ENCODE measurements around the gene BRD4. TPM values are rescaled to one million over a fixed set of nuclear protein-coding genes. Genes with fewer than 3 reads are reported as not detected.

Gene BRD4
- total and polyA plus RNA-seq, 2 donors (not counting 3 experiments of a cell fraction or from before 2014, with no cell fraction given): 14.9 to 125 TPM

DNA sequence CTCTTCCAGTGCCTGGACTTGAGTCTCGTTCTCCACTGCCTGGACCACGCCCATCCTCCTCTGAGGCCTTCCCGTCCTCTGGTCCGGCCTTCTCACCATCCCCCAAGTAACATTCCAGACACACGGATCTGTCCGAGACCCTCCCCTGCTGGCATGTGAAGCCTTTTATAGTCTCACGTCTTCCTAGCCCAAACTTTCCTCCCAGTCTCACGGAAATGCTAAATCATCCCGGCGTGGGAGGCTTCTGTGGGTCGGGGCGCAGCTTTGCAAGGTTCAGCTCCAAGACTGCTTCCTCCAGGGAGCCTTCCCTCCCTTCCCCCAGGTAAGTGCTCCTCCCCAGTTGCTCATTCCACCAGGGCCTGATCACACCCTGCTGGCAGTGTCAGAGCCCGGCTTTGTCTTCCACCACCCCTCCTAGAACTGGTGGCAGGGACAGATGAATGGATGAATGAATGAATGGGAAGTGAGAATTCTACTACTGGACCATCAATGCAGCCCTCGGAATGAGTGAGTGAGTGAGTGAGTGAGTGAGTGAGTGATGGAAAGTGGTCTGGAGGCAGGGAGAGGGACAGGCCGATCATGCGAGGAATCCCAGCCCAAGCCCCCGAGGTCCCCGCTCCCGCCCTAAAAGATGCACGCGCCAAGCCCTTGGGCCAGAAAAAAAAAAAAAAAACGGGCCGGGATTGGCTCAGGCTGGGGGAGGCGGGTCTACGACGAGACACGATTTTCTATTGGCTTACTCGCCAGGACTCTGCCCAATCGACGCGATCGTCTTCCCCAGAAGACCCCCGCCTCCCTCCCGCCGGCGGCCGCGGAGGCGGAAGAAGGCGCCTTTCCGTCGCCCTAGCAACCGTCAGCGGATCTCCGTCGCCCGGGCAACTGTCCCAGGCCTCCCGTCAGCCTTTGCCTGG lies 109.3 kb downstream of the BRD4 start:
- intact Hi-C loops (cut with micrococcal nuclease) (loop anchor here (1.0 to 2.0 kb wide), 2 partner anchors 28 to 46 kb away; no protein-coding TSS in a partner anchor), dilution Hi-C loops (cut with MboI; ENCODE audit: extremely low pct_ligation_motif_present, low sequenced_read_pairs) (no loop called here)
- Histone ChIP-seq H3K4me3 (replicated peaks in 1 of 3; ENCODE audit: insufficient read depth in 1 of 3, low read depth in 1 of 3, low read length in 3 of 3) (peak overlapping the region; percentile 43 to 52 (median 44)), H2AFZ (ENCODE audit: low read depth, low read length) (peak overlapping the region; percentile 96), H3K4me2 (ENCODE audit: insufficient read depth, low read length) (peak overlapping the region; percentile 71), H3K9me3 (replicated peaks; ENCODE audit: control insufficient read depth, insufficient read depth, low read length) (no peaks in the 10 kb centered on the region), H3K9ac (replicated peaks; ENCODE audit: extremely low read depth, insufficient read depth, low read length) (peak overlapping the region; percentile 28), H3K9me1 (replicated peaks; ENCODE audit: control insufficient read depth, extremely low read depth, insufficient read depth, low read length) (no peaks in the 10 kb centered on the region), H3K27me3 (ENCODE audit: control insufficient read depth in 2 of 2, insufficient read depth in 2 of 2, low read length in 2 of 2) (no peaks in the 10 kb centered on the region), H3K36me3 (ENCODE audit: control insufficient read depth in 2 of 2, extremely low read depth in 1 of 2, insufficient read depth in 2 of 2, low read length in 2 of 2) (no peaks in the 10 kb centered on the region), H3K4me1 (ENCODE audit: control insufficient read depth, extremely low read depth, insufficient read depth, low read length) (peaks cover 9% of the 10 kb centered on the region), H4K20me1 (replicated peaks; ENCODE audit: control insufficient read depth, extremely low read depth, insufficient read depth, low read length) (no peaks in the 10 kb centered on the region), H3K27ac (ENCODE audit: insufficient read depth, low read depth, low read length) (no peak overlapping the region), H3K79me2 (ENCODE audit: control insufficient read depth, insufficient read depth, low read length) (no peaks in the 10 kb centered on the region)
- POLR2A ChIA-PET: no interaction called here
- no TSS peak for BruUV-seq (replicated peaks)
- peak; percentile 93 for DNase-seq (ENCODE audit: low read depth, low spot score)
- FAIRE-seq: peak; percentile 96
- CTCF ChIA-PET: interaction anchor here (0.9 to 1.7 kb wide), 2 partner anchors 11 to 27 kb away, joined by 3 to 4 read pairs; no protein-coding TSS in a partner anchor
- TF ChIP-seq POLR2AphosphoS5 (IDR thresholded peaks at IDR 0.05; ENCODE audit: insufficient read depth, low read depth, low read length) (peak; percentile 26), MYC (IDR thresholded peaks at IDR 0.05; ENCODE audit: low read depth, low read length) (no peak), POLR2A (IDR thresholded peaks at IDR 0.05; ENCODE audit: low read depth, low read length) (no peak)

DNA sequence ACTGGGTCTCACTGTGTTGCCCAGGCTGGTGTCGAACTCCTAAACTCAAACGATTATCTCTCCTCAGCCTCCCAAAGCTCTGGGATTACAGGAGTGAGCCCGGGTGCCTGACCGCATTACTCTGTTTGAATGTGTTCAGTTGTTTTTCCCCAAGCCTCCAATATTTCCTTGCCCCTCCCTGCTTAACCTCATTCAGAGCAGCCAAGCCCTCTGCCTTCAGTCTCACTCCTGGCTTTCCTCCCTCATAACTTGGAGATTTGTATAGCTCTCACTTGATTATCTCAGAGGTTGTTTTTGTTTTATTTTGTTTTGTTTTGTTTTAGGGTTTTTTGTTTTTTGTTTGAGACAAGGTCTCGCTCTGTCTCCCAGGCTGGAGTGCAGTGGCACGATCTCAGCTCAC lies 111.5 kb downstream of the BRD4 start:
- FAIRE-seq (no peak), DNase-seq (ENCODE audit: low read depth, low spot score) (no peak)
- H3K9ac ChIP-seq (replicated peaks; ENCODE audit: extremely low read depth, insufficient read depth, low read length): no peak overlapping the region
- TF ChIP-seq MYC (IDR thresholded peaks at IDR 0.05; ENCODE audit: low read depth, low read length) (no peak), POLR2AphosphoS5 (IDR thresholded peaks at IDR 0.05; ENCODE audit: insufficient read depth, low read depth, low read length) (no peak), JUN (IDR thresholded peaks at IDR 0.05; ENCODE audit: borderline replicate concordance, insufficient read depth, insufficient read length, low read depth) (no peak), EZH2 (IDR thresholded peaks at IDR 0.05; ENCODE audit: borderline replicate concordance, low read depth, low read length, severe bottlenecking) (no peak), GATA2 (IDR thresholded peaks at IDR 0.05; ENCODE audit: insufficient read depth, insufficient read length, low read depth, low read length) (no peak), FOS (IDR thresholded peaks at IDR 0.05; ENCODE audit: borderline replicate concordance, insufficient read depth, low read length) (no peak), POLR2A (IDR thresholded peaks at IDR 0.05; ENCODE audit: low read depth, low read length) (no peak)
- TF ChIP-seq, protein P1, sequence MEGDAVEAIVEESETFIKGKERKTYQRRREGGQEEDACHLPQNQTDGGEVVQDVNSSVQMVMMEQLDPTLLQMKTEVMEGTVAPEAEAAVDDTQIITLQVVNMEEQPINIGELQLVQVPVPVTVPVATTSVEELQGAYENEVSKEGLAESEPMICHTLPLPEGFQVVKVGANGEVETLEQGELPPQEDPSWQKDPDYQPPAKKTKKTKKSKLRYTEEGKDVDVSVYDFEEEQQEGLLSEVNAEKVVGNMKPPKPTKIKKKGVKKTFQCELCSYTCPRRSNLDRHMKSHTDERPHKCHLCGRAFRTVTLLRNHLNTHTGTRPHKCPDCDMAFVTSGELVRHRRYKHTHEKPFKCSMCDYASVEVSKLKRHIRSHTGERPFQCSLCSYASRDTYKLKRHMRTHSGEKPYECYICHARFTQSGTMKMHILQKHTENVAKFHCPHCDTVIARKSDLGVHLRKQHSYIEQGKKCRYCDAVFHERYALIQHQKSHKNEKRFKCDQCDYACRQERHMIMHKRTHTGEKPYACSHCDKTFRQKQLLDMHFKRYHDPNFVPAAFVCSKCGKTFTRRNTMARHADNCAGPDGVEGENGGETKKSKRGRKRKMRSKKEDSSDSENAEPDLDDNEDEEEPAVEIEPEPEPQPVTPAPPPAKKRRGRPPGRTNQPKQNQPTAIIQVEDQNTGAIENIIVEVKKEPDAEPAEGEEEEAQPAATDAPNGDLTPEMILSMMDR (IDR thresholded peaks at IDR 0.05; ENCODE audit: extremely low read depth in 1 of 2, insufficient read depth in 1 of 2, low read depth in 1 of 2, low read length in 2 of 2): no peak
- TF ChIP-seq, protein P2, sequence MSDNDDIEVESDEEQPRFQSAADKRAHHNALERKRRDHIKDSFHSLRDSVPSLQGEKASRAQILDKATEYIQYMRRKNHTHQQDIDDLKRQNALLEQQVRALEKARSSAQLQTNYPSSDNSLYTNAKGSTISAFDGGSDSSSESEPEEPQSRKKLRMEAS (IDR thresholded peaks at IDR 0.05; ENCODE audit: insufficient read depth, insufficient read length): no peak
- no peaks in the 10 kb centered on the region for H3K27me3 ChIP-seq (ENCODE audit: control insufficient read depth in 2 of 2, insufficient read depth in 2 of 2, low read length in 2 of 2)
- H3K9me1 ChIP-seq (replicated peaks; ENCODE audit: control insufficient read depth, extremely low read depth, insufficient read depth, low read length): no peaks in the 10 kb centered on the region
- H4K20me1 ChIP-seq (replicated peaks; ENCODE audit: control insufficient read depth, extremely low read depth, insufficient read depth, low read length): no peaks in the 10 kb centered on the region
- H3K4me3 ChIP-seq (replicated peaks in 1 of 3; ENCODE audit: insufficient read depth in 1 of 3, low read depth in 1 of 3, low read length in 3 of 3): no peak overlapping the region
- no peak overlapping the region for H3K27ac ChIP-seq (ENCODE audit: insufficient read depth, low read depth, low read length)
- CTCF ChIA-PET: interaction anchor here (1.2 kb wide), 1 partner anchor 138 kb away, joined by 3 read pairs; no protein-coding TSS in a partner anchor
- H3K36me3 ChIP-seq (ENCODE audit: control insufficient read depth in 2 of 2, extremely low read depth in 1 of 2, insufficient read depth in 2 of 2, low read length in 2 of 2): no peaks in the 10 kb centered on the region
- H2AFZ ChIP-seq (ENCODE audit: low read depth, low read length): no peak overlapping the region
- no peaks in the 10 kb centered on the region for H3K79me2 ChIP-seq (ENCODE audit: control insufficient read depth, insufficient read depth, low read length)
- intact Hi-C loops (cut with micrococcal nuclease) (no loop called here), dilution Hi-C loops (cut with MboI; ENCODE audit: extremely low pct_ligation_motif_present, low sequenced_read_pairs) (no loop called here)
- POLR2A ChIA-PET: no interaction called here
- peaks cover 9% of the 10 kb centered on the region for H3K4me1 ChIP-seq (ENCODE audit: control insufficient read depth, extremely low read depth, insufficient read depth, low read length)
- no peak overlapping the region for H3K4me2 ChIP-seq (ENCODE audit: insufficient read depth, low read length)
- no peaks in the 10 kb centered on the region for H3K9me3 ChIP-seq (replicated peaks; ENCODE audit: control insufficient read depth, insufficient read depth, low read length)
- BruUV-seq (replicated peaks): no TSS peak
